ENCODE measurements around the gene MYH14. TPM values are rescaled to one million over a fixed set of nuclear protein-coding genes. Genes with fewer than 3 reads are reported as not detected.
"Not testable (repeated sequence)": the region's sequence is repeated elsewhere in the genome, so short reads cannot be mapped to it uniquely, and the experiment has no call there.

The MYH14 gene
- polyA plus RNA-seq, 1 of the 3 experiments (the other 2 are of a cell fraction) = 0.02 TPM

- peak; percentile 30 for TF ChIP-seq CHD2 (IDR thresholded peaks at IDR 0.05; ENCODE audit: low read length, partially characterized antibody)
- peak; percentile 74; the same call in 1 of the 2 replicates for TF ChIP-seq POLR2AphosphoS5 (IDR thresholded peaks at IDR 0.05; ENCODE audit: low read depth, low read length)
- no peak for TF ChIP-seq RXRA (IDR thresholded peaks at IDR 0.05; ENCODE audit: borderline replicate concordance, low read depth)
- TF ChIP-seq GATA2 (CRISPR knock-in tag; IDR thresholded peaks at IDR 0.05) = no peak
- TF ChIP-seq RCOR1 (IDR thresholded peaks at IDR 0.05; ENCODE audit: low read length) = no peak
- TF ChIP-seq USF2 (IDR thresholded peaks at IDR 0.05; ENCODE audit: borderline replicate concordance, low read depth, low read length) = no peak
- TF ChIP-seq JUND (IDR thresholded peaks at IDR 0.05) = no peak
- no peak for TF ChIP-seq TCF12 (IDR thresholded peaks at IDR 0.05)
Observed at GRCh38 chr19:50329146-50329925, 125.9 kb downstream of the MYH14 start, which contains the start of gene KCNC3 (continued).

- WGBS (ENCODE audit: low lambda C conversion rate) = 22% methylated on average over 18 of the region's 18 CpGs
- Histone ChIP-seq H3K4me2 (peak overlapping the region; percentile 78), H2AFZ (ENCODE audit: low read depth) (peak overlapping the region; percentile 89), H3K9ac (peak overlapping the region; percentile 64; the same call in 1 of the 2 replicates), H3K4me1 (ENCODE audit: control insufficient read depth in 1 of 2, insufficient read depth in 2 of 2, low read depth in 1 of 2, low read length in 1 of 2) (peaks cover 7 to 52% of the 10 kb centered on the region in 2 experiments; a peak in 2 of 4 replicates), H3K27ac (ENCODE audit: low read depth in 2 of 2, low read length in 1 of 2) (peak overlapping the region; percentile 75 to 86), H3K4me3 (ENCODE audit: low read depth in 2 of 2, low read length in 1 of 2) (peak overlapping the region; percentile 49 to 67), H3K27me3 (ENCODE audit: insufficient read depth) (peaks cover 16% of the 10 kb centered on the region; the same call in 1 of the 2 replicates)
- not testable (repeated sequence) for H3F3A ChIP-seq (replicated peaks; ENCODE audit: insufficient read depth); DNase-seq; H3K9me2 ChIP-seq; H4K20me1 ChIP-seq (ENCODE audit: insufficient read depth); H3K79me2 ChIP-seq (ENCODE audit: insufficient read depth); H3K9me3 ChIP-seq; H3K36me3 ChIP-seq (replicated peaks in 1 of 2; ENCODE audit: control insufficient read depth in 1 of 2, insufficient read depth in 2 of 2, low read length in 1 of 2)
- ChIA-PET CTCF (interaction anchor here (1.2 to 2.1 kb wide), 2 partner anchors 13 to 39 kb away, joined by 3 to 15 read pairs; no protein-coding TSS in a partner anchor), POLR2A (interaction anchor here (1.0 kb wide), 1 partner anchor 14 kb away, joined by 9 read pairs; no protein-coding TSS in a partner anchor)
Observed at GRCh38 chr19:50329926-50330294, 126.5 kb downstream of the MYH14 start.

GRCh38 chr19:50330365-50331078 is 127.1 kb downstream of the MYH14 start:
- POLR2A ChIA-PET = no interaction called here
- Histone ChIP-seq H3K9me3 (no peaks in the 10 kb centered on the region), H3K27me3 (ENCODE audit: insufficient read depth) (peaks cover 16% of the 10 kb centered on the region; the same call in 1 of the 2 replicates), H3K9me2 (no peaks in the 10 kb centered on the region), H4K20me1 (ENCODE audit: insufficient read depth) (no peaks in the 10 kb centered on the region), H2AFZ (ENCODE audit: low read depth) (peak overlapping the region; percentile 89), H3K79me2 (ENCODE audit: insufficient read depth) (no peaks in the 10 kb centered on the region), H3K36me3 (replicated peaks in 1 of 2; ENCODE audit: control insufficient read depth in 1 of 2, insufficient read depth in 2 of 2, low read length in 1 of 2) (no peaks in the 10 kb centered on the region), H3K4me2 (peak overlapping the region; percentile 78), H3F3A (replicated peaks; ENCODE audit: insufficient read depth) (peaks cover 9% of the 10 kb centered on the region), H3K4me3 (ENCODE audit: low read depth in 2 of 2, low read length in 1 of 2) (peak overlapping the region; percentile 49 to 67), H3K27ac (ENCODE audit: low read depth in 2 of 2, low read length in 1 of 2) (peak overlapping the region; percentile 53 to 75; a peak in 3 of 4 replicates), H3K4me1 (ENCODE audit: control insufficient read depth in 1 of 2, insufficient read depth in 2 of 2, low read depth in 1 of 2, low read length in 1 of 2) (peaks cover 7 to 48% of the 10 kb centered on the region in 2 experiments; a peak in 2 of 4 replicates), H3K9ac (no peak overlapping the region)
- peak; percentile 93 for DNase-seq
- CTCF ChIA-PET = interaction anchor here (1.2 kb wide), 1 partner anchor 38 kb away, joined by 3 read pairs; no protein-coding TSS in a partner anchor
- 4% methylated on average over 25 of the region's 48 CpGs for WGBS (ENCODE audit: low lambda C conversion rate)
- TF ChIP-seq GABPA (IDR thresholded peaks at IDR 0.05; ENCODE audit: low read depth) (no peak), NRF1 (IDR thresholded peaks at IDR 0.05; ENCODE audit: low read depth, low read length) (peak; percentile 76)

All from SK-N-SH (cell line).